Activated naive CD4-positive, alpha-beta T cell treated with anti-CD3 and anti-CD28 coated beads for 36 hours (primary cell): ENCODE measurements around the gene DNAL1. TPM values are rescaled to one million over a fixed set of nuclear protein-coding genes. Genes with fewer than 3 reads are reported as not detected.

Experiments
- CTCF ChIA-PET: fragments of 350-600 bp; sonication (Branson Sonifier 250); formaldehyde crosslinking; loops from one replicate; lab custom pipeline; 2021; ENCODE audit warnings: antibody characterized with exemption; lab: Charles Lee
- DNase-seq: peaks from one replicate; pipeline ENCODE4 v3.0.0-alpha.2; 2020
- H3K27ac Mint-ChIP-seq: one replicate; pipeline ENCODE4 v1.8.0; 2021; ENCODE audit warnings: mild to moderate bottlenecking, mixed read lengths
- H3K27me3 Mint-ChIP-seq: one replicate; pipeline ENCODE4 v1.8.0; 2021; ENCODE audit warnings: low read depth, mixed read lengths
- H3K36me3 Mint-ChIP-seq: one replicate; pipeline ENCODE4 v1.8.0; 2021; ENCODE audit warnings: low read depth, mixed read lengths
- H3K4me1 Mint-ChIP-seq: one replicate; pipeline ENCODE4 v1.8.0; 2021; ENCODE audit warnings: low read depth, mixed read lengths
- H3K4me3 Mint-ChIP-seq: one replicate; pipeline ENCODE4 v1.8.0; 2021; ENCODE audit warnings: mild to moderate bottlenecking, moderate library complexity, mixed read lengths
- H3K9me3 Mint-ChIP-seq: one replicate; pipeline ENCODE4 v1.8.0; 2021; ENCODE audit warnings: mixed read lengths
- intact Hi-C: fragments of 100-400 bp; cut with micrococcal nuclease; formaldehyde crosslinking; loops from one replicate; pipeline ENCODE4 v1.15.1; 2023
- total RNA-seq, 2 experiments: library from RNA; stranded (reverse); gene quantifications; one replicate each; pipeline ENCODE4 v1.2.3, GENCODE V29; 2021

Gene DNAL1
- total RNA-seq, 2 experiments from 2014 or later = 4.4 TPM

- H3K9me3 Mint-ChIP-seq = no peaks in the 10 kb centered on the region
- H3K4me1 Mint-ChIP-seq = peaks cover 13% of the 10 kb centered on the region
- peaks cover 8% of the 10 kb centered on the region for H3K36me3 Mint-ChIP-seq
- intact Hi-C loops = loop anchor here (1.0 to 10.0 kb wide), 7 partner anchors 16 to 302 kb away; partner anchors contain the start of genes BBOF1, DNAL1, ENTPD5 and RIOX1
- peak overlapping the region; percentile 85 for H3K27ac Mint-ChIP-seq
- DNase-seq = peak; percentile 76
- peak overlapping the region; percentile 99 for H3K4me3 Mint-ChIP-seq
- H3K27me3 Mint-ChIP-seq = no peaks in the 10 kb centered on the region
- CTCF ChIA-PET = interaction anchor here (0.6 to 2.7 kb wide), 5 partner anchors 16 to 144 kb away, joined by 3 to 13 read pairs (median 4); partner anchors contain the start of gene ACOT2
These were observed 67.9 kb downstream of the DNAL1 start for GRCh38 chr14:73712540-73713180.

DNA sequence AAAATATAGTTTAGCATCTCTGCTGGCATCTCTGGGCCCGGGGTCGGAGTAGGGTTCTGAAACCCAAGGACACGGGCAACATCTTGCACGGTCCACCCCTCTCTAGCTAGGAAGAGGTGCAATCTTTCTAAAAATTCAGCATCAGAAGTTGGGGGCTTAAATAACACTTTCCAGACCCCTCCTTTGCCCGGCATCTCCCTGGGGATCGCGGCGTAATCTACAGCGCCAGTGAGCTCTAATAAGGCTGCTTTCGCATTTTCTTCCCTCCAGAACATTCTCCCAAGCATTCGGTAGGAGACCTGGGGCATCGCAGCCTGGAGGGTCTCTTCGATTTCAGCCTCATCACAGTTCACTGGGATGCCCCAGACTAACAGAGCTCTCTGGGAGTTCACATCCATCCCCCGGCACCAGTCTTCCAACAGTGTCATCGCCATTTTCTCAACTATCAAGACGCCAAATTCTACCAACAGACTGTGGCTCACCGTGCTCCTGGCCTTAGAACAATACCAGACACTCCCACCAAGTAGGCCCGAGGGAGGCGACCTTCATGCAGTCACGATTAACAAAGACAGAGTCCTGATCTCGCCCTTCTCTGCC is 68.5 kb downstream of the DNAL1 start:
- Mint-ChIP-seq H3K4me1 (peaks cover 13% of the 10 kb centered on the region), H3K27ac (peak overlapping the region; percentile 85), H3K9me3 (no peaks in the 10 kb centered on the region), H3K4me3 (peak overlapping the region; percentile 99), H3K36me3 (peaks cover 10% of the 10 kb centered on the region), H3K27me3 (no peaks in the 10 kb centered on the region)
- no peak for DNase-seq
- CTCF ChIA-PET = interaction anchor here (0.5 to 2.7 kb wide), 4 partner anchors 15 to 145 kb away, joined by 3 to 13 read pairs (median 4); partner anchors contain the start of gene ACOT2
- intact Hi-C loops = loop anchor here (1.0 to 10.0 kb wide), 4 partner anchors 71 to 301 kb away; partner anchors contain the start of genes BBOF1, DNAL1, ENTPD5 and RIOX1

- CTCF ChIA-PET = interaction anchor here (0.5 to 2.7 kb wide), 3 partner anchors 15 to 108 kb away, joined by 3 to 13 read pairs (median 4); no protein-coding TSS in a partner anchor
- DNase-seq = peak; percentile 84
- H3K27me3 Mint-ChIP-seq = no peaks in the 10 kb centered on the region
- H3K4me1 Mint-ChIP-seq = peaks cover 13% of the 10 kb centered on the region
- H3K9me3 Mint-ChIP-seq = no peaks in the 10 kb centered on the region
- peaks cover 11% of the 10 kb centered on the region for H3K36me3 Mint-ChIP-seq
- intact Hi-C loops = loop anchor here (1.0 to 10.0 kb wide), 6 partner anchors 72 to 301 kb away; partner anchors contain the start of genes BBOF1, COQ6, DNAL1 and ENTPD5
- H3K4me3 Mint-ChIP-seq = peak within 1 kb of the TSS; percentile 99
- peak within 1 kb of the TSS; percentile 85 for H3K27ac Mint-ChIP-seq
These were observed 69.2 kb downstream of the DNAL1 start, which contains the start of gene PNMA1 for GRCh38 chr14:73713803-73714655. PNMA1 (minus strand) TSS chr14:73714384; CDS start chr14:73713639, 745 bp downstream.

- Mint-ChIP-seq H3K36me3 (peaks cover 13% of the 10 kb centered on the region), H3K4me1 (peaks cover 13% of the 10 kb centered on the region), H3K9me3 (no peaks in the 10 kb centered on the region), H3K27me3 (no peaks in the 10 kb centered on the region), H3K27ac (peak overlapping the region; percentile 20), H3K4me3 (peak overlapping the region; percentile 69)
- intact Hi-C loops = loop anchor here (1.0 to 10.0 kb wide), 4 partner anchors 72 to 300 kb away; partner anchors contain the start of genes BBOF1, COQ6, DNAL1 and ENTPD5
- DNase-seq = no peak
- CTCF ChIA-PET = interaction anchor here (1.1 to 2.7 kb wide), 2 partner anchors 14 to 81 kb away, joined by 3 to 13 read pairs; no protein-coding TSS in a partner anchor
These were observed 69.9 kb downstream of the DNAL1 start for GRCh38 chr14:73714656-73715081.

- Mint-ChIP-seq H3K27ac (no peak overlapping the region), H3K4me1 (peaks cover 9% of the 10 kb centered on the region), H3K9me3 (no peaks in the 10 kb centered on the region), H3K36me3 (peaks cover 13% of the 10 kb centered on the region), H3K27me3 (no peaks in the 10 kb centered on the region), H3K4me3 (no peak overlapping the region)
- intact Hi-C loops = loop anchor here (2.0 to 10.0 kb wide), 2 partner anchors 71 to 299 kb away; partner anchors contain the start of genes BBOF1 and ENTPD5
- DNase-seq = no peak
- CTCF ChIA-PET = interaction anchor here (1.1 kb wide), 2 partner anchors 13 to 82 kb away, joined by 3 read pairs; no protein-coding TSS in a partner anchor
These were observed 70.9 kb downstream of the DNAL1 start for GRCh38 chr14:73715707-73716106.

- peaks cover 5% of the 10 kb centered on the region for H3K4me1 Mint-ChIP-seq
- peaks cover 19% of the 10 kb centered on the region for H3K36me3 Mint-ChIP-seq
- DNase-seq = no peak
- no peak overlapping the region for H3K27ac Mint-ChIP-seq
- H3K27me3 Mint-ChIP-seq = no peaks in the 10 kb centered on the region
- intact Hi-C loops = loop anchor here (10.0 kb wide), 1 partner anchor 298 kb away; the partner anchor contains the start of genes BBOF1 and ENTPD5
- no peaks in the 10 kb centered on the region for H3K9me3 Mint-ChIP-seq
- no peak overlapping the region for H3K4me3 Mint-ChIP-seq
- CTCF ChIA-PET = interaction anchor here (1.6 kb wide), 1 partner anchor 11 kb away, joined by 5 read pairs; no protein-coding TSS in a partner anchor
These were observed 72.5 kb downstream of the DNAL1 start for GRCh38 chr14:73717266-73717665.

- Mint-ChIP-seq H3K4me3 (no peak overlapping the region), H3K4me1 (peaks cover 6% of the 10 kb centered on the region), H3K9me3 (no peaks in the 10 kb centered on the region), H3K36me3 (peaks cover 20% of the 10 kb centered on the region), H3K27ac (no peak overlapping the region), H3K27me3 (no peaks in the 10 kb centered on the region)
- DNase-seq = no peak
- CTCF ChIA-PET = interaction anchor here (1.6 kb wide), 1 partner anchor 11 kb away, joined by 5 read pairs; no protein-coding TSS in a partner anchor
- intact Hi-C loops = loop anchor here (10.0 kb wide), 1 partner anchor 297 kb away; the partner anchor contains the start of genes BBOF1 and ENTPD5
These were observed 73.1 kb downstream of the DNAL1 start for GRCh38 chr14:73717711-73718417.

GRCh38 chr14:73718418-73719251 is 73.8 kb downstream of the DNAL1 start:
- H3K27ac Mint-ChIP-seq = no peak overlapping the region
- DNase-seq = no peak

DNA sequence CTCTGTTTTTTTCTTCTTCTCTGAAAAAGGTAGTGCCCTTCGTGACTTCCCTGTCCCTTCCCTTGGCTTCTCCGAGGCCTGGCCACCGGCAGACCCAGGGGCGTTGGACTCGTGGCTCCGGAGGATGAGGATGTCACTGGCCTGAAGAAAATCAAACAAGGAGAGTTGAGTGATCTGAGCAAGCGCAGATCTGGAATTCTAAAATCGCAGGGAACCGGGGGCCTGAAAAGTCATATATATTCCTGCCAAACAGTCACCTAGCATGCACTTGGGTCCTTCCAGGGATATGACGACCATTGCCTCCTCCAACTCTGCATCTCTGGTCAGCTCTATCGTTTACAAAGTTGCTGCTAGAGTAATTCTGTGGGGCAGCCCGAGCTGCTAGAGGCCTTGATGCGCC is 74.6 kb downstream of the DNAL1 start:
- peaks cover 28% of the 10 kb centered on the region for H3K36me3 Mint-ChIP-seq
- H3K27me3 Mint-ChIP-seq = no peaks in the 10 kb centered on the region
- DNase-seq = no peak
- intact Hi-C loops = loop anchor here (10.0 kb wide), 1 partner anchor 295 kb away; the partner anchor contains the start of genes BBOF1 and ENTPD5
- no peaks in the 10 kb centered on the region for H3K9me3 Mint-ChIP-seq
- peaks cover 13% of the 10 kb centered on the region for H3K4me1 Mint-ChIP-seq
- H3K4me3 Mint-ChIP-seq = no peak overlapping the region
- H3K27ac Mint-ChIP-seq = no peak overlapping the region
- CTCF ChIA-PET = interaction anchor here (0.5 to 1.8 kb wide), 5 partner anchors 9 to 233 kb away, joined by 3 to 4 read pairs (median 4); no protein-coding TSS in a partner anchor

More at GRCh38 chr14:73718418-73719251, 73.8 kb downstream of the DNAL1 start:
- no peak overlapping the region for H3K4me3 Mint-ChIP-seq
- H3K9me3 Mint-ChIP-seq = no peaks in the 10 kb centered on the region
- no peaks in the 10 kb centered on the region for H3K27me3 Mint-ChIP-seq
- CTCF ChIA-PET = interaction anchor here (0.5 to 1.8 kb wide), 3 partner anchors 10 to 196 kb away, joined by 4 to 5 read pairs (median 4); no protein-coding TSS in a partner anchor
- intact Hi-C loops = loop anchor here (10.0 kb wide), 1 partner anchor 296 kb away; the partner anchor contains the start of genes BBOF1 and ENTPD5
- peaks cover 11% of the 10 kb centered on the region for H3K4me1 Mint-ChIP-seq
- H3K36me3 Mint-ChIP-seq = peaks cover 23% of the 10 kb centered on the region

GRCh38 chr14:73719791-73720190 is 75.0 kb downstream of the DNAL1 start:
- Mint-ChIP-seq H3K27ac (no peak overlapping the region), H3K27me3 (no peaks in the 10 kb centered on the region), H3K4me1 (peaks cover 11% of the 10 kb centered on the region), H3K36me3 (peaks cover 29% of the 10 kb centered on the region), H3K9me3 (no peaks in the 10 kb centered on the region), H3K4me3 (no peak overlapping the region)
- CTCF ChIA-PET = interaction anchor here (0.6 to 1.8 kb wide), 5 partner anchors 9 to 232 kb away, joined by 3 to 7 read pairs (median 4); no protein-coding TSS in a partner anchor
- DNase-seq = no peak
- intact Hi-C loops = loop anchor here (10.0 kb wide), 1 partner anchor 295 kb away; the partner anchor contains the start of genes BBOF1 and ENTPD5
